CD14-positive monocyte (primary cell): ENCODE data around the gene IQSEC3. TPM values are rescaled to one million over a fixed set of nuclear protein-coding genes. Genes with fewer than 3 reads are reported as not detected.

Source experiments
- DNase-seq, 3 donors: peaks; one replicate each; pipeline ENCODE4 v3.0.0-alpha.2; 2011 to 2022
- H2AFZ ChIP-seq: 2 replicates; pipeline ENCODE4 v1.6.0; 2012; ENCODE audit warnings: mild to moderate bottlenecking, low read depth, low read length, inconsistent platforms; ENCODE audit not compliant: insufficient read depth, poor library complexity, severe bottlenecking
- H3K27ac ChIP-seq, 2 donors: 1 replicate in 1 of 2; 2 replicates in 1 of 2; pipeline ENCODE4 v1.5.1; 2012 to 2013; ENCODE audit warnings: low read length in 2 of 2, control low read depth in 1 of 2, inconsistent platforms in 1 of 2, low read depth in 1 of 2, mild to moderate bottlenecking in 1 of 2
- H3K27me3 ChIP-seq, 2 donors: one replicate each; pipeline versions ENCODE4 v1.6.0 to v1.6.1; 2011 to 2013; ENCODE audit warnings: low read length in 2 of 2; ENCODE audit not compliant: control insufficient read depth in 2 of 2, insufficient read depth in 2 of 2
- H3K36me3 ChIP-seq, 2 donors: replicated peaks in 1 of 2; 1 replicate in 1 of 2; 2 replicates in 1 of 2; pipeline versions ENCODE4 v1.5.1 to v1.6.1; 2012 to 2013; ENCODE audit warnings: low read length in 2 of 2, control low read depth in 1 of 2, inconsistent platforms in 1 of 2, mild to moderate bottlenecking in 1 of 2; ENCODE audit not compliant: insufficient read depth in 2 of 2, control insufficient read depth in 1 of 2
- H3K4me1 ChIP-seq, 2 donors: 1 replicate in 1 of 2; 2 replicates in 1 of 2; pipeline versions ENCODE4 v1.5.1 to v1.6.1; 2012 to 2013; ENCODE audit warnings: low read length in 2 of 2, control low read depth in 1 of 2, inconsistent platforms in 1 of 2, mild to moderate bottlenecking in 1 of 2, moderate library complexity in 1 of 2; ENCODE audit not compliant: insufficient read depth in 2 of 2, control insufficient read depth in 1 of 2
- H3K4me2 ChIP-seq: replicated peaks from 2 replicates; pipeline ENCODE3; 2012; ENCODE audit warnings: low read length, moderate library complexity, mild to moderate bottlenecking; ENCODE audit not compliant: poor library complexity, severe bottlenecking; ENCODE audit errors: extremely low read depth
- H3K4me3 ChIP-seq, 3 experiments: fragments of 200-600 bp in 1 of 3; sonication (generic) in 1 of 3; replicated peaks in 1 of 3; 1 replicate in 2 of 3; 2 replicates in 1 of 3; pipeline ENCODE4 v1.5.1; 2011 to 2013; ENCODE audit warnings: low read length in 3 of 3, mild to moderate bottlenecking in 3 of 3, control low read depth in 2 of 3, low read depth in 2 of 3, inconsistent platforms in 1 of 3, moderate library complexity in 1 of 3
- H3K79me2 ChIP-seq: 2 replicates; pipeline ENCODE4 v1.6.0; 2012; ENCODE audit warnings: mild to moderate bottlenecking, control low read depth, inconsistent platforms, low read length, moderate library complexity; ENCODE audit not compliant: insufficient read depth
- H3K9ac ChIP-seq: 2 replicates; pipeline ENCODE4 v1.6.0; 2017; ENCODE audit warnings: low read length, mild to moderate bottlenecking; ENCODE audit not compliant: insufficient read depth, poor library complexity, severe bottlenecking
- H3K9me3 ChIP-seq, 2 donors: replicated peaks in 1 of 2; 1 replicate in 1 of 2; 2 replicates in 1 of 2; pipeline versions ENCODE4 v1.5.1 to v1.6.1; 2012 to 2013; ENCODE audit warnings: low read length in 2 of 2, control low read depth in 1 of 2; ENCODE audit not compliant: control insufficient read depth in 1 of 2, insufficient read depth in 1 of 2
- H4K20me1 ChIP-seq: 2 replicates; pipeline ENCODE4 v1.6.0; 2012; ENCODE audit warnings: mild to moderate bottlenecking, low read length, control low read depth, moderate library complexity; ENCODE audit not compliant: insufficient read depth
- H3K27ac Mint-ChIP-seq, 7 donors: one replicate each; pipeline ENCODE4 v1.8.0; 2020; ENCODE audit warnings: mild to moderate bottlenecking in 7 of 7, mixed read lengths in 7 of 7, moderate library complexity in 6 of 7, inconsistent platforms in 2 of 7
- H3K27me3 Mint-ChIP-seq, 3 donors: one replicate each; pipeline ENCODE4 v1.8.0; 2021 to 2022; ENCODE audit warnings: low read depth in 3 of 3, mild to moderate bottlenecking in 3 of 3, mixed read lengths in 3 of 3, moderate library complexity in 3 of 3, inconsistent platforms in 1 of 3
- H3K36me3 Mint-ChIP-seq, 2 donors: one replicate each; pipeline ENCODE4 v1.8.0; 2020; ENCODE audit warnings: mixed read lengths in 2 of 2, inconsistent platforms in 1 of 2, mild to moderate bottlenecking in 1 of 2
- H3K4me1 Mint-ChIP-seq: one replicate; pipeline ENCODE4 v1.8.0; 2020; ENCODE audit warnings: mild to moderate bottlenecking, mixed read lengths
- H3K4me3 Mint-ChIP-seq, 2 donors: one replicate each; pipeline ENCODE4 v1.8.0; 2020; ENCODE audit warnings: mild to moderate bottlenecking in 2 of 2, mixed read lengths in 2 of 2, moderate library complexity in 1 of 2
- H3K9me3 Mint-ChIP-seq, 7 donors: one replicate each; pipeline ENCODE4 v1.8.0; 2020 to 2022; ENCODE audit warnings: mixed read lengths in 7 of 7, mild to moderate bottlenecking in 6 of 7, moderate library complexity in 6 of 7, inconsistent platforms in 2 of 7
- CTCF ChIP-seq: fragments of 200-600 bp; IDR thresholded peaks from one replicate; pipeline ENCODE4 v1.8.0; 2022; ENCODE audit warnings: antibody characterized with exemption, mild to moderate bottlenecking
- WGBS: methylation state at CpG from one replicate; pipeline ENCODE4 v1.1.5; 2013; ENCODE audit warnings: missing lambda C conversion rate; ENCODE audit not compliant: insufficient coverage; 5-methylcytosine and 5-hydroxymethylcytosine counted together
- intact Hi-C, 2 donors: fragments of 100-400 bp; cut with micrococcal nuclease; formaldehyde crosslinking; loops; one replicate each; pipeline versions ENCODE4 v1.15.0 to v1.15.1; 2023
- polyA plus RNA-seq, 3 donors: library from polyadenylated mRNA; depleted of rRNA in 1 of 3; unstranded in 2 of 3; stranded (reverse) in 1 of 3; fragments of 300-500 nt in 2 of 3; fragments of >200 nt in 1 of 3; fragmentation: Illumina TruSeq in 2 of 3; gene quantifications; 1 replicate in 2 of 3; 2 replicates in 1 of 3; pipeline ENCODE4 v1.2.3, GENCODE V29; 2012 to 2021

The IQSEC3 gene
- polyA plus RNA-seq, 3 donors, result not detected

DNA sequence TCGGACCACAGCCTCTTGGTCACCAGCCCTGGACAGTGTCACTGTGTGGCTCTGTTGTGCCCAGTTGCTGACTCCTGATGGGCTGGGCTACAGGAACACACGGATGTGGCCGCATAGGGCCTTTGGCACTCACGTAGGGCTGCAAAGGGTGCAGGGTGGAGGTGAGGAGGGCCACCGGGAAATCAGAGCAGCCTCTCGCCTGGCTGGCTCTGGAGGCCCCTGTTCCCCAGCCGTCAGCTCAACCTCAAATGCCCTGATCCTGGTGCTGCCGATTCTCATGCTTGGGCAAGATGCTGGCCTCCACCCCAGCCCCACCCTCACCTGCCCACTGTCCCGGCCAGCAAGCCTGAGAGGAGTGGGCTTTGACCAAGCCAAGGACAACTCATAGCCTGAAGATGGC lies 88.4 kb downstream of the IQSEC3 start:
- Mint-ChIP-seq H3K4me3 (peak overlapping the region in 1 of 2 donors; percentile 18), H3K9me3 (peaks cover 0 to 5% (median 0%) of the 10 kb centered on the region in 7 donors), H3K27ac (no peak overlapping the region), H3K36me3 (no peaks in the 10 kb centered on the region), H3K4me1 (peaks cover 16% of the 10 kb centered on the region), H3K27me3 (peaks cover 0 to 4% (median 0%) of the 10 kb centered on the region in 3 donors)
- H3K4me1 ChIP-seq, result no peaks in the 10 kb centered on the region
- no peak for DNase-seq
- no peak overlapping the region for H3K9ac ChIP-seq
- H3K36me3 ChIP-seq, result no peaks in the 10 kb centered on the region
- no peak for TF ChIP-seq CTCF
- no peaks in the 10 kb centered on the region for H3K9me3 ChIP-seq
- H3K27me3 ChIP-seq, result no peaks in the 10 kb centered on the region
- H4K20me1 ChIP-seq, result no peaks in the 10 kb centered on the region
- 90% methylated on average over 6 of the region's 9 CpGs for WGBS
- intact Hi-C loops, result no loop called here
- no peak overlapping the region for H3K4me3 ChIP-seq
- H3K4me2 ChIP-seq, result no peak overlapping the region
- H3K27ac ChIP-seq, result no peak overlapping the region
- H3K79me2 ChIP-seq, result no peaks in the 10 kb centered on the region
- no peak overlapping the region for H2AFZ ChIP-seq

- no peak overlapping the region for H3K27ac Mint-ChIP-seq
- H3K4me1 ChIP-seq, result no peaks in the 10 kb centered on the region
- no peak for DNase-seq
- no peak overlapping the region for H3K4me3 ChIP-seq
- no peak for TF ChIP-seq CTCF
- H3K9me3 Mint-ChIP-seq, result peaks cover 0 to 3% (median 0%) of the 10 kb centered on the region in 7 donors
- no peak overlapping the region for H3K27ac ChIP-seq
- H2AFZ ChIP-seq, result no peak overlapping the region
- peaks cover 16% of the 10 kb centered on the region for H3K4me1 Mint-ChIP-seq
- H4K20me1 ChIP-seq, result no peaks in the 10 kb centered on the region
- no peaks in the 10 kb centered on the region for H3K27me3 ChIP-seq
- no peaks in the 10 kb centered on the region for H3K36me3 ChIP-seq
- no peaks in the 10 kb centered on the region for H3K9me3 ChIP-seq
- no peak overlapping the region for H3K9ac ChIP-seq
- peaks cover 0 to 5% (median 0%) of the 10 kb centered on the region in 3 donors for H3K27me3 Mint-ChIP-seq
- intact Hi-C loops, result no loop called here
- no peaks in the 10 kb centered on the region for H3K79me2 ChIP-seq
- H3K4me2 ChIP-seq, result no peak overlapping the region
- H3K36me3 Mint-ChIP-seq, result no peaks in the 10 kb centered on the region
- WGBS, result 96% methylated on average over 5 of the region's 8 CpGs
- H3K4me3 Mint-ChIP-seq, result no peak overlapping the region
Measured at GRCh38 chr12:155646-156045, 89.1 kb downstream of the IQSEC3 start.
